ENCODE data around the gene CNOT6. TPM values are rescaled to one million over a fixed set of nuclear protein-coding genes. Genes with fewer than 3 reads are reported as not detected.

The CNOT6 gene
- total RNA-seq, 1 experiment from 2014 or later: 32.8 TPM

- intact Hi-C loops (cut with micrococcal nuclease; ENCODE audit: unreplicated experiment): no loop called here
- no peaks in the 10 kb centered on the region for H3K27me3 ChIP-seq (ENCODE audit: control insufficient read depth, insufficient read depth, low read length)
- POLR2A ChIA-PET: interaction anchor here (0.6 kb wide), 1 partner anchor 171 kb away, joined by 3 read pairs; no protein-coding TSS in a partner anchor
- H3K4me1 ChIP-seq (ENCODE audit: control insufficient read depth, insufficient read depth, low read length): no peaks in the 10 kb centered on the region
- no TSS peak for BruUV-seq (replicated peaks)
- ATAC-seq (no peak), DNase-seq (ENCODE audit: low read depth, low spot score) (no peak)
- no peaks in the 10 kb centered on the region for H3K9me3 ChIP-seq (ENCODE audit: control insufficient read depth, insufficient read depth, low read depth, low read length)
- no peak overlapping the region for H3K27ac ChIP-seq (ENCODE audit: low read length)
- in situ Hi-C loops (cut with HindIII; ENCODE audit: low pct_unique_long_range_greater_than_20kb, low sequenced_read_pairs): no loop called here
- H3K36me3 ChIP-seq (ENCODE audit: control insufficient read depth, insufficient read depth, low read length): no peaks in the 10 kb centered on the region
- H3K4me3 ChIP-seq (ENCODE audit: low read depth in 2 of 2, low read length in 2 of 2): no peak overlapping the region
- CTCF ChIA-PET: no interaction called here
- no peak for TF ChIP-seq CTCF (IDR thresholded peaks at IDR 0.05)
- TF ChIP-seq POLR2AphosphoS5 (IDR thresholded peaks at IDR 0.05; ENCODE audit: low read depth, low read length): no peak
- no peak for TF ChIP-seq SIN3A (IDR thresholded peaks at IDR 0.05; ENCODE audit: borderline replicate concordance, insufficient read depth, low read depth, low read length)
- no peak for TF ChIP-seq TCF7L2 (IDR thresholded peaks at IDR 0.05; ENCODE audit: low read depth, low read length)
- no peak for TF ChIP-seq REST (IDR thresholded peaks at IDR 0.05; ENCODE audit: insufficient read depth in 1 of 2, low read depth in 2 of 2, low read length in 1 of 2)
Measured at GRCh38 chr5:180466316-180466715, 27.9 kb upstream of the CNOT6 start.

GRCh38 chr5:180467028-180467975 is 26.9 kb upstream of the CNOT6 start:
- Histone ChIP-seq H3K4me1 (ENCODE audit: control insufficient read depth, insufficient read depth, low read length) (no peaks in the 10 kb centered on the region), H3K4me3 (ENCODE audit: low read depth in 2 of 2, low read length in 2 of 2) (no peak overlapping the region), H3K9me3 (ENCODE audit: control insufficient read depth, insufficient read depth, low read depth, low read length) (no peaks in the 10 kb centered on the region), H3K27ac (ENCODE audit: low read length) (no peak overlapping the region), H3K27me3 (ENCODE audit: control insufficient read depth, insufficient read depth, low read length) (no peaks in the 10 kb centered on the region), H3K36me3 (ENCODE audit: control insufficient read depth, insufficient read depth, low read length) (no peaks in the 10 kb centered on the region)
- CTCF ChIA-PET: interaction anchor here (0.5 kb wide), 1 partner anchor 11 kb away, joined by 11 read pairs; no protein-coding TSS in a partner anchor
- no TSS peak for BruUV-seq (replicated peaks)
- DNase-seq (ENCODE audit: low read depth, low spot score) (no peak), ATAC-seq (peak; percentile 59)
- intact Hi-C loops (cut with micrococcal nuclease; ENCODE audit: unreplicated experiment): no loop called here
- TF ChIP-seq SIN3A (IDR thresholded peaks at IDR 0.05; ENCODE audit: borderline replicate concordance, insufficient read depth, low read depth, low read length) (no peak), POLR2AphosphoS5 (IDR thresholded peaks at IDR 0.05; ENCODE audit: low read depth, low read length) (no peak), CTCF (IDR thresholded peaks at IDR 0.05) (no peak), TCF7L2 (IDR thresholded peaks at IDR 0.05; ENCODE audit: low read depth, low read length) (no peak), REST (IDR thresholded peaks at IDR 0.05; ENCODE audit: insufficient read depth in 1 of 2, low read depth in 2 of 2, low read length in 1 of 2) (no peak)
- POLR2A ChIA-PET: interaction anchor here (0.6 kb wide), 1 partner anchor 172 kb away, joined by 3 read pairs; no protein-coding TSS in a partner anchor
- in situ Hi-C loops (cut with HindIII; ENCODE audit: low pct_unique_long_range_greater_than_20kb, low sequenced_read_pairs): no loop called here
